GM18520 (cell line): ENCODE measurements around the gene GNAT1.

ENCODE experiments used
- ATAC-seq: cut with Tn5 transposase; IDR thresholded peaks from one replicate; pipeline ENCODE4 v1.9.1; 2021; ENCODE audit not compliant: unreplicated experiment

Gene GNAT1

GRCh38 chr3:50190936-50191660 is at the start of gene GNAT1:
TSS of gene GNAT1 (plus strand) at chr3:50191610. CDS start at chr3:50191726, 116 bp downstream.
- ATAC-seq = no peak

- ATAC-seq = no peak
Measured at GRCh38 chr3:50146316-50146901, 45.0 kb upstream of the GNAT1 start.

DNA sequence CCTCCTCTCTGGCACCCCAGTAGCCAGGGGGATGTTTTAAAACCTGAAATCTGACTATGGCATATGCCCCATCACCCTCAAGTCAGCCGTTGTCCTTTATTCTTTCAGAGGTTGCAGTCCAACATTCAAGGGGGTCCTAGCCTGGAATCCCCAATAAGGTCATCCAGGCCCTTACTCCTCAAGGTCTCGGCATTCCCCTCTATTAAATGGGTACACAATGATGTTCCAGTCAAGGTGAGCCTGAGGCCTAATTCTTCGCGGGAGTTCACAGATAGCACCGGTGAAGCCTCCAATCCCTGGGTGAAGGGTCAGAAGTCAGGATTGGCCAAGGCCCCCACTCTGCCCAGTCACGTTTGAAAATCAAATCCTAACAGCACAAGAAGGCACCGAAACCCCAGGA is 44.4 kb upstream of the GNAT1 start:
- ATAC-seq = no peak

DNA sequence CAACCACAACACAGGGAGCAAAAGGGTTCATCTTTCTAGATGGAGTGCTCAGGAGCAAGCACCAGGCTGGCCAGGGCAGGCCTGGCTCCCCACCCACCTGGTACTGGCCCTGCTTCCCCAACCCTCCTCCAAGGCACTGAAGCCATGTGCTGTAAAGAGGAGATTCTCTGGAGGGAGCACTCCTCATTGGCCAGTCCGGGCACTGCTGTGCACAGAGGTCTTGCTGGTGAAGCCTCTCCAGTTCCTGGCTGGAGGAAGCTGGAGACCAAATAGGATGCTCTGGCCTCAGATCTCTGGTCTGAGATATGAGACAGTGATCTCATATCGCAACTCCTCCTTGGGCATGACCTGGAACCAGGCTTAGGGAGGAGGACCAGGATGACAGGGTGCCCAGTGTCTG is 44.0 kb upstream of the GNAT1 start:
- ATAC-seq = no peak

DNA sequence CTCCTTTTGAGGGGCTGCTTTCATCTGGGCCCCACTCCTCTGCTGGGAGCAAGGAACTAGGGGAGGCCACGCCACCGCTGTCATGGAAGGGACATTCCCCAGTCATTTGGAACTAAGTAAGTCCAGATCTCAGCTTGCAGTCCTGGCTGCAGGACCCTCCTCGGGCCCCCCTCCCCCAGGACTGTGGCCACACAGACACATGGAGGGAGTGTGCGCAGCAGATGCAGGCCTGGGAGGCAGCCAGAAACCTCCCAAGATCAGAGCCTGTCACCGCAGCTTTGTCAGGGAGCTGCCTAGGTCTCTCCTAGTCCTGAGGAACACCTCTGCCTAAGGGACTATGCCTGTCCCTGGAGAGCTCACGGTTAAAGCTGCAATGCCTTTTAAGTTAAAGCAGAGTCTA is 43.5 kb upstream of the GNAT1 start:
- no peak for ATAC-seq

DNA sequence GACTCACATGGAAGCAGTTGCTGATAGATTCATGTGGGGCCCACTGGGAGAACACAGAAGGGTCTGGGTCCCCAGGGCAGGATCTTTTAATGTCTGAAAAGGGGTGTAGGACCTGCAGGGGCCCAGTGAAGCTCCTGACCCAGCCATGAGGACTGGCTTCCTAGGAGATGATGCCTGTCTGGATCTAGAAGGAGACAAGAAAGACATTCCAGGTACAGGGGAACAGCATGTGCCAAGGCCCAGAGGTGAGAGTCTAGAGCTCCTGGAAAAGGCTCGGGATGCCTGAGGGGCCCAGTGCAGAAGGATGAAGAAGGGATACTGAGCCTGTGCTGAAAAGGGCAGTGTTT is 41.0 kb upstream of the GNAT1 start:
- ATAC-seq = no peak

DNA sequence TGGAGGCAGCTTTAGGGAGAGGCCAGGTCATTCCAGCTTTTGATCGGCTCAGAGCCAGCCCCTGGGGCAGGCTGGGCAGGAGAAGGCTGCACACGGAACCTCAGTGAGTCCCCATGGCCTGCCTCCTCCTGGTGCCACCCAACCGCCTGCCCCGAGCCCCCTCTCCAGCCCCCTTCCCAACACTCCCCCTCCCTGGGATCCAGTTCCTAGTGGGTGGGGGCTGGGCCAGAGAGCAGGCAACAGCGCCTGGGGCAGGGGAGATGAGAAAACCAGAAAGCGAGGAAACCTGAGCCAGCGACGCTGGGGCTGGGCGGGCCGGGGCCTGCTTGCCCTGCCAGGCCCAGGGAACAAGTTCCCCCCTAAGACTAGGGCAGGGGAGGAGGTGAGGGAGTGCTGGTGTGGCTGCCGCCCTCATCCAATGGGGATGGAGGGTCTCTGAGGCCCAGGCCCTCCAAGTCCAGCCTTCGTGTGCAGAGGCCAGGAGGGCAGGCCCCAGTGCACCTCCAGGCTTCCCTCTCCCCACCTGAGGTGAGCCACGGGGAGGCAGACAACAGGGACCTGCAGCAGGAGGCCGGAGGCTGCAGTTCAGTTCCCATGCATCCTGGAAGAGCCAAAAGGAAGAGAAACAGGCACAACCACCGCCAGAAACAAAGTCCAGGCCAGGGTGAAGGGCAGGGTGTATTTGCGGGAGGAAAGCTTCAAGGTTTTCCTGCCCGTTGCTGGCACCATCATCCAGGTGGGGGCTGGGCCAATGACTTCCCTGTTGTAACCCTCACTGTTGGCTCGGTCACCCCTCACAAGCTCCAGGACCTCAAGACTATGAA is 40.3 kb upstream of the GNAT1 start:
- no peak for ATAC-seq

DNA sequence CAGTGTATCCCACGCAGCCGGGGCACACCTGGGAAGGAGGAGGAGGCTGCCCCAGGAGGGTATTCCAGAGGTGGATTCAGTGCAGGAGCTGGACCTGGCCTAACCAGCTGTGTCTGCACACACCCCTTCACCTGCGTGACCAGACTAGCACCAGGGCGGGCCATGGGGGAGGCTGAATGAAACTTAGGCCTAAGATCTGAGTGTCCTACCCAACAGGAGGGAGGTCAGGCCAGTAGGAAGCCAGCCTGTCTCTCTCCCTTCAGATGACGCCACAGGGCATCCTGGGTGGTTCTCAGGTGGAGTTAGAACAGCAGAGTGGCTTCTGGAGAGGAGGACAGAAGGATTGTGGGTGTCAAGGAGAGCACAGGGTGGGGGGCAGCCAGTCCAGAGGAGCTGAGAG is 39.7 kb upstream of the GNAT1 start:
- ATAC-seq = no peak

DNA sequence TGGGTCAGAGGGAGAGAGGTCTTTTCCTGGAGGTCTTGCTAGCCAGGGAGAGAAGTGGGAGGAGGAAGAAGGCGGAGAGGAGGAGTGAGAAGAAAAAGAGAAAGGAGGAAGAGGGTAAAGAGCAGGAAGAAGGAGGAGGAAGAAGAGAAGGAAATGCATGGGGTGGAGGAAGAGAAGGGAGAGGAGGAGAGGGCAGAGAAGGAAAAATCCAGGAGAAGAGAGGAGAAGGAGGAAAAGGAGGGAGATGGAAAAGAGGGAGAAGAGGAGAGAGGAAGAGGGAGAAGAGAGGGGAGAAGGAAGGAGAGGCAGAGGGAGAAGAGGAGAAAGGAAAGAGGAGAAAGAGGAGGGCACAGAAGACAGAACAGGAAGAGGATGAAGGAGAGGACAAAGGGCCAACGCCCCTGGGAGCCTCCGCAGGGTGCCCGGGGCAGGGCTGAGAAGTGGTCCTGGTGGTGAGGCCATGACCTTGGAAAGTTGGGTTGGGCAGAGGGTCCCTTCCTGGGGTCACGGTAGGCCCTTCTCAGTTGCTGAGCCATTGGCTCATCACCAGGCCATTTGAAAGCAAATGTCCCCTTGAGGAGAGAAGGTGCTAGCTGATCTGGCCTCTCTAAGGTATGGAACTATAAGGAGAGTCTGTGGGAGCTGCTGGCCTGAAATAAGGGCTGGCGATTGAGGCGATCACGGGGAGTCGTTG is 37.5 kb upstream of the GNAT1 start:
- no peak for ATAC-seq

DNA sequence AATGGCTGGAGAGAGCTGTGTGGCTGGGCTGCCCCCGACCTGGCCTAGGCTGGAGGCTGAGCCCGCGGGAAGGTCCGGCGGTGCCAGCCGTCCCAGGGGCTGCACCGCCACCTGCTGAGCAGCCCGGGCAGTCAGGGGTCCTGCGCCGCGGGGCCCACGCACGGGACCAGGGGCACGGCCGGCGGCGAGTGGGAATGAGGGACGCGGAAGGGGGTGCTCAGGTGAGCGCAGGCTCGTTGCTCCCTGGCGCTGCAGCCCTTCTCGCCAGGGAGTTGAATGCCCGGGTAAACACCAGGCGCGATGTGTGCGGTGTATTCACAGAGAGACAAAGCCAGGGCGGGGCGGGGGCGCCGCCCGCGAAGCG is 37.0 kb upstream of the GNAT1 start:
- peak; percentile 21 for ATAC-seq

DNA sequence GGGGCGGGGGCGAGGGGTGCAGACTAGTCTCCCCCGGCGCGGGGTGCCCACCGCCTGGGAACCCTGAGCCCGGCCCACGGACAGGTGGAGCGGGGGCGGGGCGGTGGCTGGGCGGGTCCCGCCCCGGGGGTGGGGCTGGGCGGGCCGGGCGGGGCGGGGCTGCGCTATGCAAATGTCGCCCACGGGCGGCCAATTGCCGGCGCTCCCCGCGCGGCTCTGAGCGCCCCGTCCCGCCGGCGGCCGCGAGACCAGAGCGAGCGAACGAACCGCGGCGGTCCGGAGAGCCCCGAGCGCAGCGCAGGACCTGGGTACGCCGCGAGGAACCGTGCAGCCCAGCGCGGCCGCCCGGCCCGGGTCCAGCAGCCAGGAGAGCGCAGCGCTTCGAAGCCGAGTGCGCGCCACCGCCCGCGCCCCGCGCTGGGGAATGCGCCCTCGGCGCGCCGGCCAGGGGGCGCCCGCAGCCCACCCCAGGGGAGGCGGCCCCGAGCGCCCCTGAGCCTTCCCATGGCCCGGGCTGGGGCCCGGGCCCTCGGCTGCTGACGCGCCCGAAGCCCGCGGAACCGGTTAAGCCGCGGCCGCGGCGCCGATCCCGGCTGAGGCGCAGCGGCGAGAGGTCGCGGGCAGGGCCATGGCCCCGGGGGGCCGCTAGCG is 36.4 kb upstream of the GNAT1 start, which contains the start of gene SEMA3F:
Gene SEMA3F, plus strand, starts transcription at position 485 of the 651 bp plus-strand sequence. CDS start 4,299 bp downstream, outside the sequence.
- ATAC-seq = peak; percentile 54

GRCh38 chr3:50155491-50155878 is 35.9 kb upstream of the GNAT1 start:
- no peak for ATAC-seq

GRCh38 chr3:50155891-50156290 is 35.5 kb upstream of the GNAT1 start:
- ATAC-seq = no peak

DNA sequence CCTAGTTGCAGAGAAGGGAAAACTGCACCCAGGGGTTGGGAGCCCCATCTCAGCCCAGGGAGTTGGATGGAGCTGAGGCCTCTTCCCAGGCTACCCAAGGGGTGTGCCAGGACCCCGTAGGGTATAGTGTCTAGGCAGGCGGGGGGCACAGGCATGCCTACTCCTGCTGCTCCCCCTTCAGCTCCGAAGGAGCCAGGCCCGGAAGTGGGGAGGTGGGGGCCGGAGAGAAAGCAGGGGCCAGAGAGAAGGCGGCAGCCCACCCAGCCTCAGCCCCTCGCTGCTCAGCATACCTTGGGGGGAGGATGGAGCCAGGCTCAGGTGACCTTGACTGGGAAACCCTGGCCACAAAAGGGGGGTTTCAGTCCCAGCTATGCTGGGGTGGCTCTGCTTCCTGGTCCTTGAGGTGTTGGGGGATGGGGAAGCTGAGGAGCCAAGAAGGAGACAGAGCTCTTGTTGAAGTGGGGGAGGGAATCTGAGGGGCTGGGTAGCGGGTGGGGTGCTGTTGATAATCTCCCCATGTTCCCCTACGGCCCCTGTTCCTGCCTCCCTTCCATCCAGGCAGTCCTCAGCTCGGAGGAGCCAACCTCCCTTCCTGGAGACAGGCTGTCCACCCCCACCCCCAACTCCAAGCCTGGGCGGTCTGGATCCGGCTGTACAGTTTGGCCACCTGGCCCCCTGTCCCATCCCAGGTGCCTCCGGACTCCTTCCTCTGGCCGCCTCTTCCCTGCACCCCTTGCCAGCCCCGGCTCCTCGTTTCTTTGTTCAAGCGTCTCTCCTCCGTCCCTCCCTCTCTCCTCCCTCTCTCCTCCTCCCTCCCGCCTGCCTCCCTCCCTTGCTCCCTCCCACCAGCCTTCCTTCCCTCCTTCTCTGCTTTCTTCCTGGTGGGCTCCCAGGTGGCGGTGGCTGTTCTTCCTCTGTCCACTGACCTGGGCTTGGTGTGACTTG is 34.6 kb upstream of the GNAT1 start:
- ATAC-seq = no peak

DNA sequence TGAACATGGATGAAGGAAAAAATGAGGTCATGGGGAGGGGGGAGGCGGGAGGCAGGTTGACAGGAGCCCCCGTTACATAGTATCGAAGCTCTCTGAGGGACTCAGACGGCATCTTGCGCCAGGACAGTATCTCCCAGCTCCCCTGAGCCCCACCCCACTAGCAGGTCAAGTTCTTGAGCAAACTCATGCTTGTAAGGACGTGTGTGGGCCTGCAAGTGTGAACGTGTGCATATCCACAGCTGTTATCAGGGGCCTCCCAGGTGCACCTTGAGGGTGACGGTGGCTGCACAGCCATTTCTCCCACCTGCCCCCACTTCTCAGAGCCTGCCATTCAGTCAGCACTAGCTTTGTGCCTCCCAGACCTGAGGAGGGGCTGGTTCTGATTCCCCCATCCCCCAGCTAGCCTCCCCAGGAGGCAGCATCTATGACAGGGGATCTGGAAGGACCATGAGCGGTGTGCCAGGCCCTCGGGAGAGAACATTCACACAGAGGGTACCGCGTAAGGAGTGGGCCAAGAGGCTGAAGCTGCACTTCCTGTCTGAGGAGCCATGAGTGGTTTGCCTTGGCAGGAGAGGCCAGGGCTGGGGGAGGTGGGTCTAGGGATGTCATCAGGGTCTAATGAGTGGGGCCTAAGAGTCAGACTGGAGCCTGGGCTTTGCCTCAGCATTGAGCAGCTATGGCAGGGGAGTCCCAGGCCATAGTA is 33.4 kb upstream of the GNAT1 start:
- ATAC-seq = no peak

GRCh38 chr3:50158530-50159146 is 32.8 kb upstream of the GNAT1 start:
- no peak for ATAC-seq

GRCh38 chr3:50160561-50160983 is 30.8 kb upstream of the GNAT1 start:
- no peak for ATAC-seq

GRCh38 chr3:50161320-50161719 is 30.1 kb upstream of the GNAT1 start:
- no peak for ATAC-seq
